NCI-H2029 (cell line): Measurements from ENCODE around the gene ZFP36L1.

Source experiments
- DNase-seq: peaks from one replicate; lab custom pipeline; 2025; lab: John Stamatoyannopoulos, UW

ZFP36L1 gene

GRCh38 chr14:68795597-68796417 lies 2.9 kb upstream of the ZFP36L1 start:
- peak; percentile 20 for DNase-seq

- no peak for DNase-seq
These were observed 2.2 kb upstream of the ZFP36L1 start for GRCh38 chr14:68794851-68795596.

GRCh38 chr14:68794130-68794850 lies 1.4 kb upstream of the ZFP36L1 start:
- peak; percentile 16 for DNase-seq

- DNase-seq, result no peak
These were observed 865 bp upstream of the ZFP36L1 start for GRCh38 chr14:68793734-68794129.

- no peak for DNase-seq
These were observed 239 bp downstream of the ZFP36L1 start for GRCh38 chr14:68792678-68792978.

- no peak for DNase-seq
These were observed 777 bp downstream of the ZFP36L1 start for GRCh38 chr14:68791902-68792677.

GRCh38 chr14:68791078-68791901 lies 1.6 kb downstream of the ZFP36L1 start:
- no peak for DNase-seq

GRCh38 chr14:68790644-68791077 lies 2.2 kb downstream of the ZFP36L1 start:
- no peak for DNase-seq

- DNase-seq, result no peak
These were observed 2.8 kb downstream of the ZFP36L1 start for GRCh38 chr14:68789821-68790643.

GRCh38 chr14:68788996-68789820 lies 3.7 kb downstream of the ZFP36L1 start:
- DNase-seq, result peak; percentile 29

GRCh38 chr14:68788275-68788995 lies 4.4 kb downstream of the ZFP36L1 start:
- no peak for DNase-seq

GRCh38 chr14:68787092-68787992 lies 5.5 kb downstream of the ZFP36L1 start:
- no peak for DNase-seq

- no peak for DNase-seq
These were observed 6.3 kb downstream of the ZFP36L1 start for GRCh38 chr14:68786491-68787091.

GRCh38 chr14:68785534-68786490 lies 7.1 kb downstream of the ZFP36L1 start:
- DNase-seq, result no peak

GRCh38 chr14:68784978-68785533 lies 7.8 kb downstream of the ZFP36L1 start:
- no peak for DNase-seq
